Inflammatory macrophage (primary cell): ENCODE data around the gene CNPY3.
A peak's percentile ranks its signal among the peaks of the same experiment; 100 is the strongest.

Experiments
- DNase-seq, 2 donors: peaks; one replicate each; pipeline ENCODE4 v3.0.0-alpha.2; 2020 to 2022

The CNPY3 gene

GRCh38 chr6:42984001-42984923, 55.0 kb downstream of the CNPY3 start, which contains the start of gene PPP2R5D:
PPP2R5D (plus strand) TSS chr6:42984570; CDS start chr6:42984678, 108 bp downstream.
- peak; percentile 99 for DNase-seq

GRCh38 chr6:42984924-42985475, 55.7 kb downstream of the CNPY3 start:
- DNase-seq: no peak

DNA sequence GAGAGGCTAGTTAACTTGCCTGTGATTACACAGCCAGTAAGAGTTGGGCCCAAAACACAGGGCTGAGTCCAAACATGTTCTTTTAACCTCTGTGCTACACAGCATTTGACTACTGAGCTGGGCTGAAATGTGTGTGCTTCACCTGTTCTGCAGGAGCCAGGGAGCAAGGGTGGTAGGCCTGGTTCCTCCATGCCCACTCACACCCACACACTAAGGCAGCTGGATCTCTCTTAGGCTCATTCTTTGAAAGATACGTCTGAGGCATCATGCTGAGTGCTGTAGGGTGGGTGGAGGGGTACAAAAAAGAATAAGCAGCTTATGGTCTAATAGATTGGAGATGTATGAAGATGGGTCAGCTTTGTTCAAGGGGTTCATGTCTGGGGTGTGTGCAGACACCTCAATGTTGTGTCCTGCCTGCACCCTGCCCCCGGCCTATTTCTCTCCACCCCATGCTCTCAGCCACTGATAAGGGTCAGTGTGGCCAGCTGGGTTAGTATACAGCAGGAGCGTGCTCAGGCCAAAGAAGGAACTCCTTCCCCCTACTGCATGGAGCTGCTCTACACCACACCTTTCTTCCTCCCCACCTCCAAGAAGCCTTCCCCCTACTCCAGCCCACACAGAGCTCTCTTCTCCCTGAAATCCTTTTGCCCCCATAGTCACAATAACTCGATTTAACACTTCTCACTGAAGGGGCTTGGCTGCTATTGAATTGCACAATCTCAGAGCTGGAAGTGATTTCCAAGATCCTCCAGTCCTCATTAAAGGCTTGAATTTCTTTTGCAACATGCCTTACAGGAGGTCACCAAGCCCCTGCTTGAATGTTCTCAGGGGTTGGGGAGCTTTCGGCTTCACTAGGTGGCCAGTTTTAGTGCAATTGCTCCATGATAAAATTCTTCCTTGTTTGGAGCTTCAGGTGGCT, 58.5 kb downstream of the CNPY3 start:
- no peak for DNase-seq

DNA sequence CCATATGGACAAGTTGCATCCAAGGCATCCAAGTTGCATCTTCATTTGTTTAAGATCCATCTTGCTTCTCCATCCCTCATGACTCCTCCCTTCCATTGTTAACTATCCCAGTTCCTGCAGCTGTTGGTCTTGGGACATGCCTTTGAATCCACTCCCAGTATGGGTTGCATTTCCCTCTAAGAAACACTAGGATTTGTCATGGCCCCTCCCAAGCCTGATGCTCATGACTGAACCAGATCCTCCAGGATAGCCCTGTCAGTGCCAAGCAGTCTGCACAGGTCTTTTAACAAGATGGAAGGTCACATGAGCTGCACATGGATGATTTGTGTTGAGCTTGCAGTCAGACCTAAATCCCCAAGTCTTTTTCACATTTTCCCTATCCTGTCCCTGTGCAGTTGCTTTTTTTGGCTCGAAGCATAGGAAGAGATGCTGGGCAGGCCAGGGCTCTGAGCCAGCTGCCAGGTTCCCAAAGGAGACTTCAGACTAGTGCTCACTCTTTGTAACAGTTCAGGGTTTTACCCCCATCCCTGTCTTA, 59.3 kb downstream of the CNPY3 start:
- DNase-seq: no peak
